ENCODE data around the gene PKP4.

PKP4 gene

DNA sequence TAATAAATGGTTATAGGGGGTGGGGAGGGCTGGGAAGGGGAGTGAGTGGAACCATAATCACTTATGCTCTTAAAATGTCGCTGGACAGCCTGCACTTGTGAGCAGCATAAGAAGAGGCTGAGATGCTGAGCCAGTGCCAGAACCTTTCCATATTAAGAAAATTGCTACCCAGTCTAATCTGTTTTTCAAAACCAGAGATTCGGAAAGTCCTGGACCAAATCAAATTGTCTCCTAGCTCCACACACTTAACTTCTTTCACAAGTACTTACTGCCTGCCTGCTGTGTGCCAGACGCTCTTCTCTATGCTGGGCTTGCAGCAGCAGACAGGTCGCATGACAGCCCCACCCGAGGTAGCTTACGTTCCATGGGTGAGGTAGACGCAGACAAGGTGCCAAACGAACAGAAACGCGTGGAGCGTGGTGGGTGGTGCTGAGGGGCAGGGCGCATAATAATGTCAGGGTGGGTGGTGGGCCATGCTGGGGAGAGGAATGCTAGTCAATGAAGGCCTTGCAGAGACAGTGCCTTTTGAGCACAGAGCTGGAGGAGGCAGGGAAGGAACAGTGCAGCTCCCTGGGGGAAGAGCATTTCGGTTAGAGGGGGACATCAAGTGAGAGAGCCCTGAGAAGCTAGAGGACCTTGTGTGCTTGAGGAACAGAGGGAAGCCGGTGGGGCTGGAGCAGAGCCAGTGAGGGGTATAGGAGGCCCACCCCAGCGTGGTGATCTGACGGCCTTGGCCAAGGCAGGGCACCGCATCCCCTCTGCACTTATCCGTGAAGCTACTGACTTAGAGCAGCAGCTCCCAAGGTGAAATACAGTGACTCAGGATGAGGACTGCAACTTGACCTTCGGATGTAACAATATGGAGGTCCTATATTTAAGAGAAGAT lies 214.9 kb downstream of the PKP4 start:
- no peak for TF ChIP-seq POU2F2 (IDR thresholded peaks at IDR 0.05; ENCODE audit: low read depth, low read length)
- TF ChIP-seq PAX5 (IDR thresholded peaks at IDR 0.05; ENCODE audit: insufficient read depth, low read length, severe bottlenecking): no peak
- no peak for TF ChIP-seq POLR2A (IDR thresholded peaks at IDR 0.05; ENCODE audit: low read depth, low read length)
- TF ChIP-seq POLR2AphosphoS5 (IDR thresholded peaks at IDR 0.05; ENCODE audit: low read depth, low read length): no peak
- TF ChIP-seq TAF1 (IDR thresholded peaks at IDR 0.05; ENCODE audit: low read depth, low read length): no peak
- TF ChIP-seq SPI1 (IDR thresholded peaks at IDR 0.05; ENCODE audit: low read depth, low read length): no peak
- FAIRE-seq (no peak), DNase-seq (ENCODE audit: insufficient read length, low spot score) (no peak)

DNA sequence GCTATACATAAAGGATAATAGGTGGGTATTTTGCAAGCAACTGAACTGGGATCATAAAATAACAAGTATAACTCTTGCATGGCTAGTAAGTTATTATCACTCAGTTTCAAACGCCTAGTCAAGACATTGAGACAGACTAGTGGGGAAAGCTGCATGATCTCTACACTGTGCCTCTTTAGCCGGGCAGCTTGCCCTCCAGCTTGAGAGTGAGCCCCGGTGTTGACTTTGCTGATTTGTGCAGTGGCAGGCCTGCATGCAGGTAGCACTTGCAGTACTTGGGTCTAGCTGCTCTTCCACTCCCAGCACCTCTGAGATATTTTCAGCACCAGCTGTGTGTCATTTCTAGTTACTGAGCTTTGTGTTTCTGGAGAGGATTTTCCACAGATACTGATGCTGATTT lies 219.5 kb downstream of the PKP4 start:
- no peak for DNase-seq (ENCODE audit: insufficient read length, low spot score)
- TF ChIP-seq POU2F2 (IDR thresholded peaks at IDR 0.05; ENCODE audit: low read depth, low read length) (no peak), PAX5 (IDR thresholded peaks at IDR 0.05; ENCODE audit: insufficient read depth, low read length, severe bottlenecking) (no peak), POLR2AphosphoS5 (IDR thresholded peaks at IDR 0.05; ENCODE audit: low read depth, low read length) (no peak), POLR2A (IDR thresholded peaks at IDR 0.05; ENCODE audit: low read depth, low read length) (no peak), TAF1 (IDR thresholded peaks at IDR 0.05; ENCODE audit: low read depth, low read length) (no peak), SPI1 (IDR thresholded peaks at IDR 0.05; ENCODE audit: low read depth, low read length) (no peak)
- no peak for FAIRE-seq

DNA sequence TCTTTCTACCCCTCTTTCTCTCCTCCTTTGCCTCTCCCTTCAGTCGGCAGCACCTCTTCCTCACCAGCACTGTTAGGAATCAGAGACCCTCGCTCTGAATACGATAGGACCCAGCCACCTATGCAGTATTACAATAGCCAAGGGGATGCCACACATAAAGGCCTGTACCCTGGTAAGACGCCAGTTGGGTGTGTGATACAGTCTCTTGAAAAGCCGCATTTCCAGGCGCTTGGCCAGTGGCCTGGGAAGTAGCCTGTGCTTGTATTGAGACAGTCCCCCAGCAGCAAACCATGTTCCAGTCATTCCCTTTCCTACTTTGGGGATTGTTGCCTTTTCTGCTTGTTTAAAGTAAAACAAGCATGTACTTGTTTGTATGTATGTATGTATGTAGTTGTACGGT lies 219.9 kb downstream of the PKP4 start:
- DNase-seq (ENCODE audit: insufficient read length, low spot score): no peak
- TF ChIP-seq SPI1 (IDR thresholded peaks at IDR 0.05; ENCODE audit: low read depth, low read length) (no peak), POLR2AphosphoS5 (IDR thresholded peaks at IDR 0.05; ENCODE audit: low read depth, low read length) (no peak), POLR2A (IDR thresholded peaks at IDR 0.05; ENCODE audit: low read depth, low read length) (no peak), POU2F2 (IDR thresholded peaks at IDR 0.05; ENCODE audit: low read depth, low read length) (no peak), TAF1 (IDR thresholded peaks at IDR 0.05; ENCODE audit: low read depth, low read length) (no peak), PAX5 (IDR thresholded peaks at IDR 0.05; ENCODE audit: insufficient read depth, low read length, severe bottlenecking) (no peak)
- no peak for FAIRE-seq

DNA sequence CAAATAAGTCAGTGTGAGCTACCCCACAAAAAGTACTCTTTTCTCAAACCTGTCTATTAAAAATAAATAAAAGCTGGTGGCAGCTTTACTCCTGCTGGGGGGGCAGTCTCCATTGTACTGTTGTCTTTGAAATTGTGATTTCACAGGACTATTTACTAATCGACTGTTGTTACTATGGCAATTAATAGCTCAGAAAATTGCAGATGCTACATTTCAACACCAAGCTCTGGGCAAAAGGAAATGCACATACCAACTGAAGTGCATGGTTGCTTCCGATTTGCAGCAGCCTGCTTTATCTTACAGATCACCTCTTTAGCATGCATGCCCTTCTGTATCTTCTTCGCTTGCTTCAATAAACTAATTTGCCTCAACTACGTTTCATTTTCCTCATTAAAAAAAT lies 220.8 kb downstream of the PKP4 start:
- DNase-seq (ENCODE audit: insufficient read length, low spot score): no peak
- no peak for FAIRE-seq

DNA sequence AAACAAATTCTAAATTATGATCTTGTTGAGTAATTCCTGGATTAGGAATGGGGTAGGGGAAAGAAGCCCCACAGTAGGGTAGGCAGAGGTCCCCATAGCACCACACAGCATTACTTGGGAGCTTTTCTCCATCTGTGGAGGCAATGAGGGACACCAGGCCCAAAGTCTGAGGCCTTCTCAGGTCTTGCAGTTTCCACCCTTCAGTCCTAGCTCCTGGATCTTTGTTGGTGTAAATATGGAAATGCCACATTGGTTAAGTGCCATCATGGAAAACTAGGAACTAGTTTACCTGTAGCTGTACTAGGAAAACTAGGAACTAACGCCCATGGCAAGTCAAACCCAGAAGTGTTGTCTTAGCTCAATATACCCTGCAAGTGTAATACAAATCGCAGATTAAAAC lies 225.1 kb downstream of the PKP4 start:
- FAIRE-seq (no peak), DNase-seq (ENCODE audit: insufficient read length, low spot score) (no peak)
- no peak for TF ChIP-seq SPI1 (IDR thresholded peaks at IDR 0.05; ENCODE audit: low read depth, low read length)
- TF ChIP-seq POU2F2 (IDR thresholded peaks at IDR 0.05; ENCODE audit: low read depth, low read length): no peak
- TF ChIP-seq TAF1 (IDR thresholded peaks at IDR 0.05; ENCODE audit: low read depth, low read length): no peak
- TF ChIP-seq POLR2A (IDR thresholded peaks at IDR 0.05; ENCODE audit: low read depth, low read length): no peak
- TF ChIP-seq PAX5 (IDR thresholded peaks at IDR 0.05; ENCODE audit: insufficient read depth, low read length, severe bottlenecking): no peak
- no peak for TF ChIP-seq POLR2AphosphoS5 (IDR thresholded peaks at IDR 0.05; ENCODE audit: low read depth, low read length)

More for the DNA sequence above, 220.8 kb downstream of the PKP4 start:
- TF ChIP-seq SPI1 (IDR thresholded peaks at IDR 0.05; ENCODE audit: low read depth, low read length) (no peak), PAX5 (IDR thresholded peaks at IDR 0.05; ENCODE audit: insufficient read depth, low read length, severe bottlenecking) (no peak), POLR2A (IDR thresholded peaks at IDR 0.05; ENCODE audit: low read depth, low read length) (no peak), POLR2AphosphoS5 (IDR thresholded peaks at IDR 0.05; ENCODE audit: low read depth, low read length) (no peak), POU2F2 (IDR thresholded peaks at IDR 0.05; ENCODE audit: low read depth, low read length) (no peak), TAF1 (IDR thresholded peaks at IDR 0.05; ENCODE audit: low read depth, low read length) (no peak)

DNA sequence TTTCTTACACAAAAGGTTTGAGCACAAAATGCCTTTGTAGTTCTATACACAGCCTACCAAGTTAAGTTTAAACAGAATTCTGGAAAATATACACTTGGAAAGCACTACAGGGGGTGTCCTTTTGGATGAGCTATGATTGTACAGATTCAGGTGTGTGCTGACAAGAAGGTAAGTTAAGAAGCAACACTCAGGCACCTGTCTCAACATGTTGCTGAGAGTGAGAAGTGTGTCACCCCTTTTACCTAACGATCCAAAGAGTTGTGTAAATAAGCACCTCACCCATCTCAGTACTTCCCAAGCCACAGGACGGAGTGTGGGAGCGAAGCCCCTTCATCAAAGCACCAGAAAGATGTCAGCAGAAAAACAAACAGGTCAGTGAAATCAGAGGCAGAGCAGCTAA lies 228.9 kb downstream of the PKP4 start:
- no peak for TF ChIP-seq POLR2AphosphoS5 (IDR thresholded peaks at IDR 0.05; ENCODE audit: low read depth, low read length)
- no peak for TF ChIP-seq POLR2A (IDR thresholded peaks at IDR 0.05; ENCODE audit: low read depth, low read length)

DNA sequence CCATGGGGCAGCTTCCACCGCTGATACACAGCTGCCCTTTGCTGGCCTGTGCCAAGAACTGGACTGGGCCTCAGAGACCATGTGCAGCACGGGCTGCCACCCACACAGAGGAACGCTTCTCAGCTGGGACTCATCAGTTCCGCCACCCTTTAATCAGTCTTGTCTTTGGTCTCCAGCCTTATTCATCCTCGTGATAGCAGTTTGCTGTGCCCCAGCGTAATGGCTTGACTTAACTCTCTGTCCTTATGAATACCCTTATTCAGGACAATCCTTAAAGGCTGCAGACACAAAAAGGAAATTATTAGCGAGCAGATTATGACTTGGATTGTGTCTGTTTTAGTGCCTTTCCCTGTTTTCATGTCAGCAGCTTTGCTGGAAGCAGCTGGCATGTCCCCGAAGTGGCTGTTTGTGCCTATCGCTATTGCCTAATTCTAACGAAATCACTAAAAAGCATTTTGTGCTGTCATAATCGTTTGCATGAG lies 229.5 kb downstream of the PKP4 start:
- FAIRE-seq (no peak), DNase-seq (ENCODE audit: insufficient read length, low spot score) (no peak)
- TF ChIP-seq POU2F2 (IDR thresholded peaks at IDR 0.05; ENCODE audit: low read depth, low read length): no peak
- TF ChIP-seq SPI1 (IDR thresholded peaks at IDR 0.05; ENCODE audit: low read depth, low read length): no peak
- TF ChIP-seq POLR2AphosphoS5 (IDR thresholded peaks at IDR 0.05; ENCODE audit: low read depth, low read length): no peak
- TF ChIP-seq POLR2A (IDR thresholded peaks at IDR 0.05; ENCODE audit: low read depth, low read length): no peak
- TF ChIP-seq PAX5 (IDR thresholded peaks at IDR 0.05; ENCODE audit: insufficient read depth, low read length, severe bottlenecking): no peak
- no peak for TF ChIP-seq TAF1 (IDR thresholded peaks at IDR 0.05; ENCODE audit: low read depth, low read length)

More for the DNA sequence above, 228.9 kb downstream of the PKP4 start:
- no peak for DNase-seq (ENCODE audit: insufficient read length, low spot score)
- no peak for FAIRE-seq

DNA sequence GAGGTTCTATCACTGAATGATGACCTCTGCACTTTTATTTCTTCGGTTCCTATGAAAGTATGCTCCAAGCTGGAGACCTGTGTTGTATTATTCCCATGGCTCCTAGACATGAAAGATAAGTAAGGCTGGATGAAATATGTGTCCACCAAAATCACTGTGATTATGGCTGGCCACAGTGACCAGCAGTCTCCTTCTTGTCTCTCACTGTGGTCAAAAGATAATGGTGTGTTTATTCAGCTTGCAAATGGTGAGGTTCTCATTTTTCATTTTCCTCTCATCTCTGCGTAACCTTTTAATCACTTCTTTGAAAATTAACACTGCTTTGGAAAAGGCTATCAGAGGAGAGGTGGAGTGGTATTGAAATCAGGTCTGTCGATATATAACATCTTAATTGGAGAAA lies 230.6 kb downstream of the PKP4 start:
- FAIRE-seq: no peak

DNA sequence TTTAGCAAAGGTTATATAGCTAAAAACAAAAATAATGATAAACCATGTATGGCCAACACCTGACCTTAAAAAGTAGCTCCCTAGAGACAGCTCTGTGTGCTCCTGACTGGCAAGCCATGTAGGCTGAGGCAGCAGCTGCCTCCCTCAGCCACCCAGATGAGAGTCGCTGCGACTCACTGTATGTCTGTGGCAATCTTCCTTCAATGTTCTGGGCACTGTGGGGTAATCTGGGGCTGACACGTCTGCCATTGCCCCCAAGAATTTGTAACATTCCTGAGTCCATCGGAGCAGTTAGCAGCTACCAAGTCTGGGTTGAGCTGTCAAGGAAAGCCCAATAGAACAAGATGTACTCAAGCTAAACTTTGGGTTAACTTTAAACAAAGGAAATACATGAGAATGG lies 232.0 kb downstream of the PKP4 start:
- no peak for TF ChIP-seq SPI1 (IDR thresholded peaks at IDR 0.05; ENCODE audit: low read depth, low read length)
- no peak for TF ChIP-seq TAF1 (IDR thresholded peaks at IDR 0.05; ENCODE audit: low read depth, low read length)
- no peak for TF ChIP-seq POLR2AphosphoS5 (IDR thresholded peaks at IDR 0.05; ENCODE audit: low read depth, low read length)
- TF ChIP-seq POLR2A (IDR thresholded peaks at IDR 0.05; ENCODE audit: low read depth, low read length): no peak
- TF ChIP-seq POU2F2 (IDR thresholded peaks at IDR 0.05; ENCODE audit: low read depth, low read length): no peak
- TF ChIP-seq PAX5 (IDR thresholded peaks at IDR 0.05; ENCODE audit: insufficient read depth, low read length, severe bottlenecking): no peak
- no peak for FAIRE-seq
- DNase-seq (ENCODE audit: insufficient read length, low spot score): no peak

More for the DNA sequence above, 230.6 kb downstream of the PKP4 start:
- no peak for DNase-seq (ENCODE audit: insufficient read length, low spot score)
- no peak for TF ChIP-seq SPI1 (IDR thresholded peaks at IDR 0.05; ENCODE audit: low read depth, low read length)
- TF ChIP-seq POLR2A (IDR thresholded peaks at IDR 0.05; ENCODE audit: low read depth, low read length): no peak
- TF ChIP-seq POU2F2 (IDR thresholded peaks at IDR 0.05; ENCODE audit: low read depth, low read length): no peak
- TF ChIP-seq TAF1 (IDR thresholded peaks at IDR 0.05; ENCODE audit: low read depth, low read length): no peak
- TF ChIP-seq PAX5 (IDR thresholded peaks at IDR 0.05; ENCODE audit: insufficient read depth, low read length, severe bottlenecking): no peak
- no peak for TF ChIP-seq POLR2AphosphoS5 (IDR thresholded peaks at IDR 0.05; ENCODE audit: low read depth, low read length)

Measured in GM12891 (cell line).